SIG-M5 (cell line): ENCODE data around the gene PBX1.

Experiments used
- DNase-seq: peaks from one replicate; lab custom pipeline; 2025; lab: John Stamatoyannopoulos, UW

Gene PBX1

DNA sequence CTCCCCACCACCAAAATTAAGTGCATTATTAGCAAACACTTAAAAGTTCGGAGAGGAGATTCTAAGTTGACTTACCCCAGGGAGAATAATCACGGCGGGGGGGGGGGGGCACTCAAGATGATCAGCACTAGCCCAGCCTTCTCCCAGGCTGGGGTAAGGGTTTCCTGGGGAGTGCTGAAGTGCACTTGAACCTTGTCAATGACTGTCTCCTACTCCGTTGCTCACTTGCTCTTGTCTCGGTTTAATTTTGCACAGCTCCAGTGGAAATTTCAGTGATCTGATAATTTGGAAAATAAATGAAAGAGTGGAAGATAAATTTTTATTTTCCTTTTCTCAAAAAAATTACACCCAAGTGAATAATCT lies 59.2 kb downstream of the PBX1 start:
- no peak for DNase-seq

DNA sequence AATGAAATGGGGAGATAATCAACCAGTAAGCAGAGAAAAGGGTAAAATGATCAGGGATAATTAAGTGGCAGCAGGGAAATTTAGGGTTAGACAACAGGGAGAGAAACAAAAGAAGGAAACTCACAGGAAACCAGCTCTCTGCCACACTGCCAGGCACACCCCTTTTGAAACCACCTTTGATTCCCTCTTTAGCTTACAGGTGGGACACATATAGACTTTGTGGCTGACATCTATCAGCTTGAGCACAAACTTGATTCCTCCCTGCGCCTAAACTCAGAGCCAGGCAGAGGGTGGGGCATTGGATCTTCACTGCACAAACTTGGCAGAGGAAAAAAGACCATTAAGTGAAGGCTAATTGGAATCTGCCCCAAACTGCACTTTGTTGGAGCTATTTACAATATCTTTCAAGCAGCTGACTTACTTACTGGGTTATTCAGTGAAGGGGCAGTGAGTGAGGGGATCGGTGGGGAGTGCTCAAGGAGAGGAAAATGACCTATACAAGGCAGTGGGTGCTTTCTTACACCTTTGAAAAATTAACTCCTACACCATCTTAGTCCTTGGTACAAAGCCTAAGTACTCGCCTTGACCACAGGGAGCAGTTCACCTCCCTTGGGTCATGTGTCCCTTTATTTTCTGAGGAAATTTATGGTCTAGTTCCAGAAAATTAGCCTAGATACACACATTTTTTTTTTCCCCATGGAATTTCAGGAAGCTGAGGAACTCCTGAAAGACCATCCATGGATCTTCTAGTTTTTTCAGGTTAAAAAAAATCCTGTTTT lies 60.2 kb downstream of the PBX1 start:
- DNase-seq = no peak

GRCh38 chr1:164622068-164622845 lies 63.3 kb downstream of the PBX1 start:
- DNase-seq = no peak

GRCh38 chr1:164623805-164624204 lies 64.8 kb downstream of the PBX1 start:
- DNase-seq = no peak

DNA sequence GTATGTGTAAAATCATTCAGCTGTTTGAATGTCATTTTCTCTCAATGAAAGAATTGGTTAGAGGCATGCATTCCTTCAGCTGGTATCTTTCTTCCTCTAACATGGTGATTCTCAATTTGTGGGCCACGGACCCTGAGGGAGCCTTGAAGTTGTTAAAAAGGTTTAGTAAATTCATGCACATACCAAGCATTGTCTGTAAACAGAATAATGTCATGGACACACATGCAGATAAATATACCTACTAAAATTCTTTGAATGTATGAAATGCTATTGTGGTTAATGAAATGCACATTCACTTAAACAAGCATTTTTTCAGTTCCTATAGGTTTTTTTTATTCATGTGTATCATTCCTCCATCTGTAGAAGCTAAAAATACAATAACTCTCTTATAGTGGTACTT lies 65.4 kb downstream of the PBX1 start:
- no peak for DNase-seq

- DNase-seq = no peak
Observed at GRCh38 chr1:164625004-164625617, 66.1 kb downstream of the PBX1 start.

GRCh38 chr1:164628772-164629171 lies 69.8 kb downstream of the PBX1 start:
- no peak for DNase-seq

- DNase-seq = no peak
Observed at GRCh38 chr1:164629971-164630370, 71.0 kb downstream of the PBX1 start.

DNA sequence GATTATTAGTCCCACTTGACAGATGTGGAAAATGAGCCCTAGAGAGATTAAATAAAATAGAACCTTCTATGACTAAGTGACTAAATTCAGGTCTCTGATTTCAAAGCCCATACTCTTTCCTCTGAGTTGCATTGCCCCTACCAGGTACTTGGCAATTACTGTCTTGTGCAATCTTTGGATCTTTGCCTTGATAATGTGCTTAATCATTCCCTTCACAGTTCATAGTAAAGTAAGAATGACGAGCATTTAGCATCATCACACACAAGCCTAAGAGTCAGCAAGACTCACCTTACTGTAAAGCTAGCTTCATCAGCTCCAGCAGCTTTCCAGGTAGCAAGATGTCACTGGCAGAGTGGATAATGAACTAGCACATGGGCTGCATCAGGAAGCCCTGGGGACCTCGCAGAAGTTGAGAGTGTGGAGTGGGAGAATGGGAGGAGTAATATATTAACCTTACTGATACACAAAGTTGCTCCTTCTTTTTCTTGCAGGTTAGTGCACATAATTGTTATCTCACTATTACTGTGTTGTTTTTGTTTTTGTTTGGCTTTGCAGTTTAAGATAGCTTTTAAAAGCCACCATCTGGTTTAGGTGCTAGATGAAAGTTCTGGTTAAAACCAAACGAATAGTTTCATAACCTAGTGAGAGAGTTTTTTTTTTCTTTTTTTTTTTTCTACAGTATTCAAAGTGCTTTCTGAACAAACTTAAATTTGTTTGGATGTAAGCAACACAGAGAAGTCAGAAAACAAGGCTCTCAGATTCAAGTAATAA lies 71.8 kb downstream of the PBX1 start:
- DNase-seq = no peak

GRCh38 chr1:164631751-164632150 lies 72.8 kb downstream of the PBX1 start:
- no peak for DNase-seq

DNA sequence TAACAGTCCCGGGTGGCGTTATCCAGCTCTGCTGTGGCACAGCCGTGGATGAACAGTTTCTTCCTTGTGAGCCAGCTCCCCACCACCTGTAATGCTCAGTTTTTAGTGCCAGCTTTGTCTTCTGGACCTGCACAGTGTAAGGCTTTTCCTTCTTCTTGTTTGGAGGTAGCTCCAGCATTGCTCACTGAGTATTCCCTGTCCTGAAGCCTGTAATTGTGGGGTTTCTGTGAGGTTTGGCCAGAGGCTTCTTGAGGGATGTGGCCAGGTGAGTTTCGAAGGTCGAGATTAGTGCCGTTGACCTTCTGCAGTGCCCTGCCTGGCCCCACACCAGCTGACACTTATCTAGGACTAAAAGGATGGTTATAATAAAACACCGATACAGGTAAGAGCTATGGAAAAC lies 75.0 kb downstream of the PBX1 start:
- DNase-seq = no peak

GRCh38 chr1:164635059-164635802 lies 76.2 kb downstream of the PBX1 start:
- no peak for DNase-seq

GRCh38 chr1:164635803-164636731 lies 77.1 kb downstream of the PBX1 start:
- no peak for DNase-seq

DNA sequence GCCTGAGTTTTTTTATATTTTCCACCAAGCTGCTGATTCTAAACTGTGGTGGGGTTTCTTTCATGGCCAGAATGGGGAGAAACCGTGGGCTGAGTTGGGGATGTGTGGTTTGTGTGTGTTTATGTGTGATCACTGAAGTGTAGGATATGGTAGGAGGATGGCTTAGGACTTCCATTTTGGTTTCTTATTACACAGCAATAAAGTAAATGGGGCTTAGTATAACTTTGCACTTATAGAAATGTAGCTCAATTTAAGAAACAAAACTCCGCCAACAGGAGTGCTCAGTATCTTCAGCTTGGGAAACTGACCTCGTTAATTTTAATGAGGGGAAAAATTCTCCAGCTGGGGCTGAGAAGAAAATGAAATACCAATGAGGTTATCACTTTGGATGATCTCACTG lies 77.8 kb downstream of the PBX1 start:
- no peak for DNase-seq

GRCh38 chr1:164637461-164638375 lies 78.7 kb downstream of the PBX1 start:
- no peak for DNase-seq

DNA sequence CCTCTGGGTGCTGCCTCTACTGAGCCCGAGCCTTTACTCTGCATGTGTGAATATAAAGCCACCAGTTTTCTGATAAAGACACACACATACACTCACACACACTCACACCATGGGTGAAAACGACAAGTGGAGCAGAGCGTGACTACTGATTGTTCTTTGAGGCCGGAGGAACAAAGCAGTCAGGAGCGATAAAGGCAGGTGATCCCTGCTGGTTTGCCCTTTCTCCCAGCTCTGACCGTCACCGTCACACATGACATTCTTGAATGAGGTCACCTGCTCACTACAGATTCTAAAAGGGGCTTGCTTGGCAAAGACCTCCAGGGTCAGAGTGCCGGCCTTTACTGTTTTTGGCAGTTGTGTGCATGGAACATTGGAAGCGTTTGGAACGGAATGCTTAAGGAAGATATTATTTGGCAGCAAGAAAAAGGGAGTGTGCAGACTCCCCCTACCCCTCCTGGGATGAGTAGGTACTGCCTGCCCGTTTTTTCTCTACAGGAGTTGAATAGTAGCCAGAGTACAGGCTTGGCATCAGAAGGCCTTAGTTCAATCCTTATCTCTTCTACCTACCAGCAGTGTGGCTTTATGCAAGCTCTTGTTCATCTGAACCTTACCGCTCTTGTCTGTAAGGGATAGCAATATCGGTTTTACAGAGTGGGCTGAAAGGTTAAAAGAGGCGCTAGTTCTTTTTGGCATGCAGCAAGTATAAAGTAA lies 79.7 kb downstream of the PBX1 start:
- DNase-seq = no peak

- no peak for DNase-seq
Observed at GRCh38 chr1:164640686-164641352, 81.8 kb downstream of the PBX1 start.

- DNase-seq = no peak
Observed at GRCh38 chr1:164641353-164641730, 82.4 kb downstream of the PBX1 start.
